ENCODE results near the gene DUSP28. TPM values are rescaled to one million over a fixed set of nuclear protein-coding genes. Genes with fewer than 3 reads are reported as not detected.

Gene DUSP28
- total RNA-seq, 1 experiment from 2014 or later = 2.3 TPM

GRCh38 chr2:240574386-240575100 lies 14.4 kb downstream of the DUSP28 start:
- Mint-ChIP-seq H3K4me1 (peaks cover under 1% of the 10 kb centered on the region; the same call in 1 of the 2 replicates), H3K27me3 (ENCODE audit: low read depth) (peaks cover 7% of the 10 kb centered on the region), H3K36me3 (no peaks in the 10 kb centered on the region), H3K9me3 (no peaks in the 10 kb centered on the region), H3K4me3 (no peak overlapping the region), H3K27ac (no peak overlapping the region)
- POLR2A ChIA-PET = interaction anchor here (0.7 kb wide), 1 partner anchor 12 kb away, joined by 3 read pairs; the partner anchor contains the start of gene CAPN10
- DNase-seq (ENCODE audit: low spot score) (no peak), ATAC-seq (no peak)
- TF ChIP-seq ZNF423 (CRISPR knock-in tag; IDR thresholded peaks at IDR 0.05) (no peak), NR3C1 (CRISPR knock-in tag; conservative IDR thresholded peaks at IDR 0.05; ENCODE audit: low read depth) (no peak), NR1H2 (CRISPR knock-in tag; IDR thresholded peaks at IDR 0.05) (no peak), GTF2I (CRISPR knock-in tag; conservative IDR thresholded peaks at IDR 0.05) (no peak), HMGXB4 (CRISPR knock-in tag; IDR thresholded peaks at IDR 0.05) (no peak), NFATC4 (CRISPR knock-in tag; IDR thresholded peaks at IDR 0.05) (no peak)
- CTCF ChIA-PET = interaction anchor here (1.4 kb wide), 1 partner anchor 60 kb away, joined by 4 read pairs; no protein-coding TSS in a partner anchor

- POLR2A ChIA-PET = no interaction called here
- Mint-ChIP-seq H3K4me1 (peaks cover 7% of the 10 kb centered on the region; the same call in 1 of the 2 replicates), H3K27me3 (ENCODE audit: low read depth) (no peaks in the 10 kb centered on the region; the same call in 1 of the 2 replicates), H3K9me3 (no peaks in the 10 kb centered on the region), H3K4me3 (no peak overlapping the region), H3K27ac (no peak overlapping the region), H3K36me3 (no peaks in the 10 kb centered on the region)
- CTCF ChIA-PET = interaction anchor here (1.9 kb wide), 1 partner anchor 11 kb away, joined by 4 read pairs; the partner anchor contains the start of gene CAPN10
- ATAC-seq (no peak), DNase-seq (ENCODE audit: low spot score) (no peak)
- TF ChIP-seq TEAD4 (CRISPR knock-in tag; IDR thresholded peaks at IDR 0.05) (no peak), CREM (CRISPR knock-in tag; IDR thresholded peaks at IDR 0.05) (no peak), E2F1 (CRISPR knock-in tag; IDR thresholded peaks at IDR 0.05) (no peak), FOXK1 (CRISPR knock-in tag; IDR thresholded peaks at IDR 0.05) (no peak), FOXP4 (CRISPR knock-in tag; IDR thresholded peaks at IDR 0.05) (no peak), ZNF423 (CRISPR knock-in tag; IDR thresholded peaks at IDR 0.05) (no peak), ATF3 (CRISPR knock-in tag; conservative IDR thresholded peaks at IDR 0.05) (no peak), IRF2 (CRISPR knock-in tag; IDR thresholded peaks at IDR 0.05; ENCODE audit: borderline replicate concordance, low read depth) (no peak), MXD4 (CRISPR knock-in tag; IDR thresholded peaks at IDR 0.05; ENCODE audit: borderline replicate concordance) (no peak), NR2C2 (CRISPR knock-in tag; IDR thresholded peaks at IDR 0.05) (no peak), CTCF (IDR thresholded peaks at IDR 0.05) (no peak), ZNF671 (CRISPR knock-in tag; IDR thresholded peaks at IDR 0.05) (no peak), GRHL2 (CRISPR knock-in tag; IDR thresholded peaks at IDR 0.05; ENCODE audit: insufficient replicate concordance, severe bottlenecking) (no peak), ZNF281 (CRISPR knock-in tag; IDR thresholded peaks at IDR 0.05) (no peak), USF2 (CRISPR knock-in tag; IDR thresholded peaks at IDR 0.05) (no peak), SP1 (CRISPR knock-in tag; conservative IDR thresholded peaks at IDR 0.05) (no peak)
These were observed 15.2 kb downstream of the DUSP28 start for GRCh38 chr2:240575101-240575965.

All from WTC11 (cell line).